HCT116 (cell line): ENCODE data around the gene TMEM150A. TPM values are rescaled to one million over a fixed set of nuclear protein-coding genes. Genes with fewer than 3 reads are reported as not detected.

Source experiments
- ATAC-seq: fragments of 200-7000 bp; cut with Tn5 transposase; 2 replicates; pipeline ENCODE4 v1.9.1; 2020; ENCODE audit warnings: mild to moderate bottlenecking, moderate library complexity
- BruUV-seq: library from RNA; stranded (reverse); fragments of 400-500 nt; replicated peaks from 2 replicates; lab custom pipeline; 2021; lab: Mats Ljungman, UMichigan
- CTCF ChIA-PET: fragments of 300-600 bp; sonication (Branson Sonifier 250); formaldehyde crosslinking; loops from one replicate; lab custom pipeline; 2021; ENCODE audit warnings: antibody characterized with exemption; lab: Charles Lee
- POLR2A ChIA-PET: fragments of 300-600, 350-600 bp; sonication (Branson Sonifier 250); formaldehyde crosslinking; loops from one replicate; lab custom pipeline; 2021; ENCODE audit warnings: antibody characterized with exemption; lab: Charles Lee
- RAD21 ChIA-PET, 2 experiments: fragments of 300-600 bp; sonication (Branson Sonifier 250); formaldehyde crosslinking; loops; one replicate each; lab custom pipeline; 2023; ENCODE audit warnings: low total read pairs in 2 of 2; ENCODE audit not compliant: uncharacterized antibody in 2 of 2, unreplicated experiment in 2 of 2, low non-redundant PET in 1 of 2; lab: Charles Lee
- DNase-seq: peaks from one replicate; pipeline ENCODE4 v3.0.0-alpha.2; 2010; ENCODE audit warnings: low read depth, low spot score
- H2AFZ ChIP-seq: fragments of 200-600 bp; shearing (Covaris generic), sonication (generic); 2 replicates; pipeline ENCODE4 v1.6.1; 2017; ENCODE audit warnings: low read depth, mixed run types, mixed read lengths, antibody characterized with exemption, low read length; ENCODE audit not compliant: poor library complexity, severe bottlenecking
- H3K27ac ChIP-seq: 2 replicates; pipeline ENCODE4 v1.5.1; 2012; ENCODE audit warnings: low read depth, low read length
- H3K27me3 ChIP-seq: fragments of 200-600 bp; sonication (generic); 2 replicates; pipeline ENCODE4 v1.6.1; 2016; ENCODE audit warnings: mixed run types, low read length, mixed read lengths; ENCODE audit not compliant: insufficient read depth
- H3K36me3 ChIP-seq, 2 experiments: fragments of 200-500 bp in 1 of 2; fragments of 200-600 bp in 1 of 2; sonication (Bioruptor generic) in 1 of 2; sonication (generic) in 1 of 2; 2 replicates each; pipeline versions ENCODE4 v1.5.1 to v1.6.1; 2014 to 2016; ENCODE audit warnings: low read length in 2 of 2, inconsistent platforms in 1 of 2, mixed read lengths in 1 of 2, mixed run types in 1 of 2; ENCODE audit not compliant: insufficient read depth in 2 of 2, control insufficient read depth in 1 of 2
- H3K4me1 ChIP-seq, 2 experiments: fragments of 200-600 bp in 1 of 2; sonication (generic) in 1 of 2; 2 replicates each; pipeline versions ENCODE4 v1.5.1 to v1.6.1; 2012 to 2017; ENCODE audit warnings: low read length in 2 of 2, inconsistent platforms in 1 of 2, mild to moderate bottlenecking in 1 of 2, mixed read lengths in 1 of 2, mixed run types in 1 of 2, moderate library complexity in 1 of 2; ENCODE audit not compliant: insufficient read depth in 2 of 2, control insufficient read depth in 1 of 2
- H3K4me2 ChIP-seq: fragments of 200-600 bp; sonication (generic); 2 replicates; pipeline ENCODE4 v1.6.1; 2017; ENCODE audit warnings: mixed run types, low read length, mixed read lengths
- H3K4me3 ChIP-seq, 2 experiments: fragments of 200-600 bp in 1 of 2; sonication (generic) in 1 of 2; replicated peaks in 1 of 2; 2 replicates each; pipeline ENCODE4 v1.5.1; 2011 to 2016; ENCODE audit warnings: low read length in 2 of 2, control low read depth in 1 of 2, low read depth in 1 of 2, mild to moderate bottlenecking in 1 of 2, mixed read lengths in 1 of 2, mixed run types in 1 of 2
- H3K79me2 ChIP-seq: fragments of 200-600 bp; sonication (generic); 2 replicates; pipeline ENCODE4 v1.6.1; 2017; ENCODE audit warnings: mild to moderate bottlenecking, mixed run types, low read length, moderate library complexity, mixed read lengths; ENCODE audit not compliant: insufficient read depth
- H3K9ac ChIP-seq: fragments of 200-600 bp; sonication (generic); 2 replicates; pipeline ENCODE4 v1.6.1; 2016; ENCODE audit warnings: low read length, mixed read lengths
- H3K9me2 ChIP-seq: fragments of 200-600 bp; sonication (generic), shearing (Covaris generic); 2 replicates; pipeline ENCODE4 v1.6.1; 2017; ENCODE audit warnings: mixed run types, mild to moderate bottlenecking, moderate library complexity; ENCODE audit not compliant: insufficient read depth
- H3K9me3 ChIP-seq, 2 experiments: fragments of 200-500 bp in 1 of 2; fragments of 200-600 bp in 1 of 2; sonication (Bioruptor generic) in 1 of 2; sonication (generic) in 1 of 2; 2 replicates each; pipeline ENCODE4 v1.6.1; 2014 to 2017; ENCODE audit warnings: low read length in 2 of 2, mixed read lengths in 2 of 2, inconsistent platforms in 1 of 2, low read depth in 1 of 2, mild to moderate bottlenecking in 1 of 2, mixed run types in 1 of 2, moderate library complexity in 1 of 2; ENCODE audit not compliant: control insufficient read depth in 1 of 2, insufficient read depth in 1 of 2
- H4K20me1 ChIP-seq: fragments of 200-600 bp; sonication (generic), shearing (Covaris generic); 2 replicates; pipeline ENCODE4 v1.6.1; 2017; ENCODE audit warnings: mixed run types, mild to moderate bottlenecking, moderate library complexity; ENCODE audit not compliant: insufficient read depth
- EGR1 ChIP-seq: IDR thresholded peaks from 2 replicates; pipeline ENCODE4 v1.6.1; 2012; ENCODE audit warnings: low read depth
- ELF1 ChIP-seq: IDR thresholded peaks from 2 replicates; pipeline ENCODE4 v1.6.1; 2012; ENCODE audit warnings: low read depth, borderline replicate concordance
- EZH2 ChIP-seq: fragments of 200-600 bp; sonication (generic); IDR thresholded peaks from 2 replicates; pipeline ENCODE4 v1.6.1; 2017; ENCODE audit warnings: antibody characterized with exemption, mixed run types
- EZH2phosphoT487 ChIP-seq: fragments of 200-600 bp; IDR thresholded peaks from 2 replicates; pipeline ENCODE4 v1.6.1; 2018; ENCODE audit warnings: antibody characterized with exemption, borderline replicate concordance
- JUND ChIP-seq: IDR thresholded peaks from 2 replicates; pipeline ENCODE4 v1.6.1; 2012
- RAD21 ChIP-seq: IDR thresholded peaks from 2 replicates; pipeline ENCODE4 v1.6.1; 2012; ENCODE audit warnings: low read depth, mild to moderate bottlenecking
- SIN3A ChIP-seq: IDR thresholded peaks from 2 replicates; pipeline ENCODE4 v1.6.1; 2012; ENCODE audit warnings: low read depth
- SP1 ChIP-seq: IDR thresholded peaks from 2 replicates; pipeline ENCODE4 v1.6.1; 2012; ENCODE audit warnings: low read depth
- SRF ChIP-seq: IDR thresholded peaks from 2 replicates; pipeline ENCODE4 v1.6.1; 2012; ENCODE audit warnings: low read depth
- ZFX ChIP-seq: fragments of 450-650 bp; IDR thresholded peaks from 2 replicates; pipeline ENCODE4 v1.6.1; 2017
- ZNF274 ChIP-seq: fragments of 200-500 bp; sonication (Bioruptor generic); IDR thresholded peaks from 2 replicates; pipeline ENCODE4 v1.6.1; 2014; ENCODE audit warnings: mild to moderate bottlenecking, low read depth, low read length, inconsistent platforms
- intact Hi-C: fragments of 100-400 bp; cut with micrococcal nuclease; formaldehyde crosslinking; loops from 2 replicates; pipeline ENCODE4 v1.10.0; 2022
- total RNA-seq: library from RNA; stranded (reverse); gene quantifications from one replicate; pipeline ENCODE4 v1.2.1, GENCODE V29; 2021; ENCODE audit not compliant: unreplicated experiment
- TF ChIP-seq, protein P1 (sequence below): IDR thresholded peaks from 2 replicates; pipeline ENCODE4 v1.6.1; 2012
- TF ChIP-seq, protein P2 (sequence below), 3 experiments: fragments of 200-600 bp in 1 of 3; sonication (generic) in 1 of 3; IDR thresholded peaks in 2 of 3; conservative IDR thresholded peaks in 1 of 3; 2 replicates each; pipeline ENCODE4 v1.5.1; 2012 to 2017; ENCODE audit warnings: low read depth in 2 of 3, low read length in 2 of 3, antibody characterized with exemption in 1 of 3, borderline replicate concordance in 1 of 3, control low read depth in 1 of 3, mild to moderate bottlenecking in 1 of 3, mixed read lengths in 1 of 3, mixed run types in 1 of 3, moderate library complexity in 1 of 3; ENCODE audit not compliant: insufficient read depth in 1 of 3
- TF ChIP-seq, protein P3 (sequence below): IDR thresholded peaks from 2 replicates; pipeline ENCODE4 v1.6.1; 2011; ENCODE audit warnings: mild to moderate bottlenecking, low read length, moderate library complexity; ENCODE audit not compliant: insufficient replicate concordance; ENCODE audit errors: extremely low read depth

The TMEM150A gene
- total RNA-seq, 1 experiment from 2014 or later: 9.9 TPM

GRCh38 chr2:85566265-85566664 lies 36.2 kb downstream of the TMEM150A start (continued):
- TF ChIP-seq, protein P1, sequence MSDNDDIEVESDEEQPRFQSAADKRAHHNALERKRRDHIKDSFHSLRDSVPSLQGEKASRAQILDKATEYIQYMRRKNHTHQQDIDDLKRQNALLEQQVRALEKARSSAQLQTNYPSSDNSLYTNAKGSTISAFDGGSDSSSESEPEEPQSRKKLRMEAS: no peak
- no peak for TF ChIP-seq SRF
- no peak for TF ChIP-seq EZH2phosphoT487
- TF ChIP-seq ZFX: no peak
- no peak for TF ChIP-seq SIN3A
- TF ChIP-seq, protein P2, sequence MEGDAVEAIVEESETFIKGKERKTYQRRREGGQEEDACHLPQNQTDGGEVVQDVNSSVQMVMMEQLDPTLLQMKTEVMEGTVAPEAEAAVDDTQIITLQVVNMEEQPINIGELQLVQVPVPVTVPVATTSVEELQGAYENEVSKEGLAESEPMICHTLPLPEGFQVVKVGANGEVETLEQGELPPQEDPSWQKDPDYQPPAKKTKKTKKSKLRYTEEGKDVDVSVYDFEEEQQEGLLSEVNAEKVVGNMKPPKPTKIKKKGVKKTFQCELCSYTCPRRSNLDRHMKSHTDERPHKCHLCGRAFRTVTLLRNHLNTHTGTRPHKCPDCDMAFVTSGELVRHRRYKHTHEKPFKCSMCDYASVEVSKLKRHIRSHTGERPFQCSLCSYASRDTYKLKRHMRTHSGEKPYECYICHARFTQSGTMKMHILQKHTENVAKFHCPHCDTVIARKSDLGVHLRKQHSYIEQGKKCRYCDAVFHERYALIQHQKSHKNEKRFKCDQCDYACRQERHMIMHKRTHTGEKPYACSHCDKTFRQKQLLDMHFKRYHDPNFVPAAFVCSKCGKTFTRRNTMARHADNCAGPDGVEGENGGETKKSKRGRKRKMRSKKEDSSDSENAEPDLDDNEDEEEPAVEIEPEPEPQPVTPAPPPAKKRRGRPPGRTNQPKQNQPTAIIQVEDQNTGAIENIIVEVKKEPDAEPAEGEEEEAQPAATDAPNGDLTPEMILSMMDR (IDR thresholded peaks at IDR 0.05 in 2 of 3, conservative IDR thresholded peaks at IDR 0.05 in 1 of 3; ENCODE audit: borderline replicate concordance in 1 of 3, insufficient read depth in 1 of 3, low read depth in 2 of 3, low read length in 2 of 3): no peak
- no peak for TF ChIP-seq EGR1
- TF ChIP-seq, protein P3, sequence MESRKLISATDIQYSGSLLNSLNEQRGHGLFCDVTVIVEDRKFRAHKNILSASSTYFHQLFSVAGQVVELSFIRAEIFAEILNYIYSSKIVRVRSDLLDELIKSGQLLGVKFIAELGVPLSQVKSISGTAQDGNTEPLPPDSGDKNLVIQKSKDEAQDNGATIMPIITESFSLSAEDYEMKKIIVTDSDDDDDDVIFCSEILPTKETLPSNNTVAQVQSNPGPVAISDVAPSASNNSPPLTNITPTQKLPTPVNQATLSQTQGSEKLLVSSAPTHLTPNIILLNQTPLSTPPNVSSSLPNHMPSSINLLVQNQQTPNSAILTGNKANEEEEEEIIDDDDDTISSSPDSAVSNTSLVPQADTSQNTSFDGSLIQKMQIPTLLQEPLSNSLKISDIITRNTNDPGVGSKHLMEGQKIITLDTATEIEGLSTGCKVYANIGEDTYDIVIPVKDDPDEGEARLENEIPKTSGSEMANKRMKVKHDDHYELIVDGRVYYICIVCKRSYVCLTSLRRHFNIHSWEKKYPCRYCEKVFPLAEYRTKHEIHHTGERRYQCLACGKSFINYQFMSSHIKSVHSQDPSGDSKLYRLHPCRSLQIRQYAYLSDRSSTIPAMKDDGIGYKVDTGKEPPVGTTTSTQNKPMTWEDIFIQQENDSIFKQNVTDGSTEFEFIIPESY: no peak
- TF ChIP-seq RAD21: no peak
- no peak for TF ChIP-seq SP1

- POLR2A ChIA-PET: no interaction called here
- intact Hi-C loops: no loop called here
- RAD21 ChIA-PET: interaction anchor here in 1 of 2 experiments (1.1 kb wide), 1 partner anchor 13 kb away, joined by 4 read pairs; the partner anchor contains the start of gene VAMP8
- Histone ChIP-seq H2AFZ (no peak overlapping the region), H3K9me3 (no peaks in the 10 kb centered on the region), H4K20me1 (no peaks in the 10 kb centered on the region), H3K4me1 (peaks cover 2 to 15% of the 10 kb centered on the region in 2 experiments; a peak in 3 of 4 replicates), H3K27ac (no peak overlapping the region), H3K9me2 (no peaks in the 10 kb centered on the region), H3K36me3 (no peaks in the 10 kb centered on the region), H3K79me2 (peaks cover 16% of the 10 kb centered on the region), H3K4me3 (no peak overlapping the region), H3K9ac (no peak overlapping the region), H3K27me3 (no peaks in the 10 kb centered on the region), H3K4me2 (no peak overlapping the region)
- DNase-seq: no peak
- CTCF ChIA-PET: no interaction called here
- BruUV-seq: no TSS peak
- ATAC-seq: no peak
- TF ChIP-seq EZH2phosphoT487: no peak
- no peak for TF ChIP-seq EZH2
- TF ChIP-seq JUND: no peak
- TF ChIP-seq ELF1: no peak
- TF ChIP-seq ZNF274: no peak
Observed at GRCh38 chr2:85564144-85564563, 38.3 kb downstream of the TMEM150A start.
